K562 (cell line): Measurements from ENCODE around the gene PDIA3. TPM values are rescaled to one million over a fixed set of nuclear protein-coding genes. Genes with fewer than 3 reads are reported as not detected.

Experiments used
- ATAC-seq: fragments of 200-7000 bp; cut with Tn5 transposase; 3 replicates; pipeline ENCODE4 v1.9.1; 2020; ENCODE audit warnings: moderate library complexity
- BruUV-seq: library from RNA; stranded (reverse); fragments of 400-500 nt; replicated peaks from 2 replicates; lab custom pipeline; 2021; lab: Mats Ljungman, UMichigan
- CTCF ChIA-PET: fragments of 300-600 bp; formaldehyde crosslinking; extraction: SDS; loops from one replicate; lab custom pipeline; 2021; ENCODE audit warnings: low intra/inter-chr PET ratio; lab: Yijun Ruan, JAX
- POLR2A ChIA-PET: fragments of 300-600, 350-650 bp; sonication (Branson Sonifier 250); formaldehyde crosslinking; extraction: SDS; loops from one replicate; lab custom pipeline; 2021; ENCODE audit warnings: antibody characterized with exemption, inconsistent platforms; lab: Yijun Ruan, JAX
- DNase-seq, 4 experiments: peaks; one replicate each; pipeline versions ENCODE4 v3.0.0 to v3.0.0-alpha.2; 2011 to 2018; ENCODE audit warnings: low spot score in 3 of 4, mixed read lengths in 3 of 4; ENCODE audit errors: extremely low read depth in 1 of 4
- FAIRE-seq: peaks from 2 replicates; lab custom pipeline; 2011; peaks lifted over from hg19 to GRCh38; lab: Jason Lieb, UNC
- H2AFZ ChIP-seq: 2 replicates; pipeline ENCODE4 v1.6.0; 2011; ENCODE audit warnings: low read depth, low read length, control low read depth, inconsistent platforms
- H3K27ac ChIP-seq: fragments of 200-600 bp; 3 replicates; pipeline ENCODE4 v1.8.0; 2011; ENCODE audit warnings: low read depth, mild to moderate bottlenecking, control low read depth, inconsistent platforms, low read length, moderate library complexity, mixed read lengths; ENCODE audit errors: extremely low read depth
- H3K27me3 ChIP-seq, 2 experiments: fragments of 300-600 bp in 1 of 2; 2 replicates in 1 of 2; 3 replicates in 1 of 2; pipeline versions ENCODE4 v1.6.0 to v1.8.0; 2011; ENCODE audit warnings: inconsistent platforms in 2 of 2, low read length in 2 of 2, mild to moderate bottlenecking in 1 of 2, mixed read lengths in 1 of 2, moderate library complexity in 1 of 2; ENCODE audit not compliant: control insufficient read depth in 2 of 2, insufficient read depth in 2 of 2
- H3K36me3 ChIP-seq: fragments of 300-600 bp; 3 replicates; pipeline ENCODE4 v1.8.0; 2011; ENCODE audit warnings: mild to moderate bottlenecking, low read length, inconsistent platforms; ENCODE audit not compliant: control insufficient read depth, insufficient read depth
- H3K4me1 ChIP-seq, 2 experiments: fragments of 200-600 bp in 1 of 2; replicated peaks in 1 of 2; 2 replicates in 1 of 2; 3 replicates in 1 of 2; pipeline versions ENCODE4 v1.5.1 to v1.8.0; 2011; ENCODE audit warnings: inconsistent platforms in 2 of 2, low read length in 2 of 2, mild to moderate bottlenecking in 1 of 2, mixed read lengths in 1 of 2, moderate library complexity in 1 of 2; ENCODE audit not compliant: control insufficient read depth in 2 of 2, insufficient read depth in 2 of 2
- H3K4me2 ChIP-seq: 2 replicates; pipeline ENCODE4 v1.6.1; 2011; ENCODE audit warnings: low read length, control low read depth, inconsistent platforms, mixed read lengths; ENCODE audit not compliant: insufficient read depth
- H3K4me3 ChIP-seq: fragments of 200-600 bp; sonication (generic), shearing (Covaris generic); 2 replicates; pipeline ENCODE4 v1.5.1; 2016; ENCODE audit warnings: control low read depth, inconsistent platforms
- H3K79me2 ChIP-seq: fragments of 200-600 bp; 3 replicates; pipeline ENCODE4 v1.8.0; 2011; ENCODE audit warnings: low read length, inconsistent platforms; ENCODE audit not compliant: control insufficient read depth, insufficient read depth
- H3K9ac ChIP-seq, 2 experiments: 2 replicates each; pipeline versions ENCODE4 v1.6.0 to v1.6.1; 2011; ENCODE audit warnings: low read depth in 2 of 2, low read length in 2 of 2, control low read depth in 1 of 2, inconsistent platforms in 1 of 2, mild to moderate bottlenecking in 1 of 2, mixed read lengths in 1 of 2; ENCODE audit not compliant: insufficient read depth in 1 of 2
- H3K9me1 ChIP-seq: one replicate; pipeline ENCODE4 v1.6.0; 2011; ENCODE audit warnings: inconsistent platforms, mild to moderate bottlenecking, low read length, moderate library complexity; ENCODE audit not compliant: control insufficient read depth, insufficient read depth
- H3K9me3 ChIP-seq: replicated peaks from 2 replicates; pipeline ENCODE4 v1.5.1; 2011; ENCODE audit warnings: low read depth, low read length, inconsistent platforms; ENCODE audit not compliant: control insufficient read depth, insufficient read depth
- H4K20me1 ChIP-seq: replicated peaks from 2 replicates; pipeline ENCODE4 v1.6.1; 2011; ENCODE audit warnings: low read length, inconsistent platforms, mixed read lengths; ENCODE audit not compliant: control insufficient read depth, insufficient read depth
- CTCF ChIP-seq, 3 experiments: IDR thresholded peaks in 2 of 3; conservative IDR thresholded peaks in 1 of 3; 2 replicates each; pipeline ENCODE4 v1.5.1; 2011 to 2012; ENCODE audit warnings: low read length in 3 of 3, mild to moderate bottlenecking in 3 of 3, control low read depth in 2 of 3, improper control_type of control experiment in 1 of 3, inconsistent platforms in 1 of 3, low read depth in 1 of 3, mixed read lengths in 1 of 3, moderate library complexity in 1 of 3; ENCODE audit not compliant: insufficient read depth in 2 of 3
- ESRRA ChIP-seq: fragments of 450-650 bp; IDR thresholded peaks from 2 replicates; pipeline ENCODE4 v1.6.1; 2014; ENCODE audit warnings: low read depth, mild to moderate bottlenecking, moderate library complexity, borderline replicate concordance
- HNRNPUL1 ChIP-seq: fragments of 200-400 bp; formaldehyde crosslinking; IDR thresholded peaks from 2 replicates; pipeline ENCODE4 v1.6.1; 2017; ENCODE audit warnings: low read length
- MBD1 ChIP-seq: fragments of 250-450 bp; sonication (Bioruptor Pico); IDR thresholded peaks from 2 replicates; pipeline ENCODE4 v1.8.0; 2022; ENCODE audit warnings: inconsistent platforms
- PRDM10 ChIP-seq: fragments of 450-650 bp; IDR thresholded peaks from 2 replicates; pipeline ENCODE4 v1.6.1; 2018; ENCODE audit not compliant: partially characterized antibody
- ZNF785 ChIP-seq: fragments of 250-450 bp; sonication (Bioruptor Pico); IDR thresholded peaks from 2 replicates; pipeline ENCODE4 v1.4.0; 2020; ENCODE audit warnings: mild to moderate bottlenecking
- WGBS: fragments of 100-300 bp; shearing (Covaris generic); methylation state at CpG from one replicate; pipeline ENCODE4 v1.1.6; 2016; ENCODE audit warnings: low coverage, mixed read lengths; ENCODE audit not compliant: insufficient coverage; ENCODE audit errors: missing lambda C conversion rate; 5-methylcytosine and 5-hydroxymethylcytosine counted together
- in situ Hi-C: fragments of 300-500 bp; cut with MboI; formaldehyde crosslinking; loops from 4 replicates; pipeline ENCODE4 v1.15.0; 2018; ENCODE audit warnings: inconsistent platforms, mixed read lengths
- intact Hi-C: fragments of 100-400 bp; cut with micrococcal nuclease; formaldehyde crosslinking; loops from 2 replicates; pipeline ENCODE4 v1.14.2; 2022
- polyA plus RNA-seq, 8 experiments: library from polyadenylated mRNA; depleted of rRNA in 4 of 8; stranded (reverse) in 5 of 8; unstranded in 3 of 8; fragments of >200 nt; fragmentation: Nextera tagmentation in 2 of 8; fragmentation: Illumina TruSeq in 1 of 8; extraction: Ambion mirVana in 2 of 8; extraction: Trizol in 1 of 8; gene quantifications; 2 replicates each; pipeline versions ENCODE4 v1.2.1 to v1.2.3, GENCODE V29; 2011 to 2014; ENCODE audit warnings: inconsistent platforms in 1 of 8, missing spikeins in 1 of 8
- total RNA-seq, 7 experiments: library from RNA; depleted of rRNA in 6 of 7; stranded (reverse); fragments of >200 nt in 6 of 7; fragmentation: Illumina TruSeq in 2 of 7; extraction: Trizol in 2 of 7; gene quantifications; 2 replicates each; pipeline versions ENCODE4 v1.2.1 to v1.2.3, GENCODE V29; 2011 to 2021; ENCODE audit warnings: low replicate concordance in 1 of 7

PDIA3 gene
- total and polyA plus RNA-seq, 9 of the 15 experiments (the other 6 are each of a cell fraction or from before 2014, with no cell fraction given) = 13.5 to 386 (median 149) TPM

GRCh38 chr15:43808435-43808950 is 62.3 kb downstream of the PDIA3 start (continued):
- no peak for TF ChIP-seq PRDM10

- ATAC-seq = no peak
- no peak for FAIRE-seq
- no peak overlapping the region for H3K4me3 ChIP-seq
- no TSS peak for BruUV-seq
- no peak overlapping the region for H3K9ac ChIP-seq
- no peak for DNase-seq
- in situ Hi-C loops (no loop called here), intact Hi-C loops (no loop called here)
- H3K9me3 ChIP-seq = no peaks in the 10 kb centered on the region
- H3K27ac ChIP-seq = no peak overlapping the region
- ChIA-PET CTCF (interaction anchor here (0.7 kb wide), 1 partner anchor 277 kb away, joined by 3 read pairs; no protein-coding TSS in a partner anchor), POLR2A (interaction anchor here (1.7 to 3.6 kb wide), 4 partner anchors 8 to 15 kb away, joined by 8 to 19 read pairs (median 14); partner anchors contain the start of genes HYPK, MFAP1 and SERINC4)
- no peak overlapping the region for H3K4me2 ChIP-seq
- peaks cover 7% of the 10 kb centered on the region for H3K9me1 ChIP-seq
- WGBS = 94% methylated on average over 6 of the region's 6 CpGs
- no peak overlapping the region for H2AFZ ChIP-seq
- H3K79me2 ChIP-seq = no peaks in the 10 kb centered on the region
- H3K4me1 ChIP-seq = peaks cover 0 to 8% of the 10 kb centered on the region in 2 experiments; a peak in 2 of 5 replicates
- no peaks in the 10 kb centered on the region for H3K27me3 ChIP-seq
- peaks cover 93% of the 10 kb centered on the region for H3K36me3 ChIP-seq
- no peaks in the 10 kb centered on the region for H4K20me1 ChIP-seq
- TF ChIP-seq ZNF785 (CRISPR knock-in tag) = no peak
- no peak for TF ChIP-seq HNRNPUL1
- no peak for TF ChIP-seq MBD1
- no peak for TF ChIP-seq ESRRA
- no peak for TF ChIP-seq CTCF (IDR thresholded peaks at IDR 0.05 in 2 of 3, conservative IDR thresholded peaks at IDR 0.05 in 1 of 3; ENCODE audit: insufficient read depth in 2 of 3, low read depth in 1 of 3, low read length in 3 of 3)
These were observed 62.9 kb downstream of the PDIA3 start for GRCh38 chr15:43808960-43809678.
